Panc1 (cell line): ENCODE data around the gene HYAL3. TPM values are rescaled to one million over a fixed set of nuclear protein-coding genes. Genes with fewer than 3 reads are reported as not detected.
"Not testable (repeated sequence)": the region's sequence is repeated elsewhere in the genome, so short reads cannot be mapped to it uniquely, and the experiment has no call there.

ENCODE experiments used
- ATAC-seq: fragments of 200-7000 bp; cut with Tn5 transposase; 2 replicates; pipeline ENCODE4 v1.9.1; 2020; ENCODE audit warnings: mild to moderate bottlenecking, moderate library complexity
- BruUV-seq: library from RNA; stranded (reverse); fragments of 400-500 nt; replicated peaks from 2 replicates; lab custom pipeline; 2021; lab: Mats Ljungman, UMichigan
- CTCF ChIA-PET: fragments of 300-600 bp; sonication (Branson Sonifier 250); formaldehyde crosslinking; loops from one replicate; lab custom pipeline; 2022; ENCODE audit warnings: antibody characterized with exemption; lab: Charles Lee
- POLR2A ChIA-PET: fragments of 300-600 bp; sonication (Branson Sonifier 250); formaldehyde crosslinking; loops from one replicate; lab custom pipeline; 2022; ENCODE audit warnings: antibody characterized with exemption; lab: Charles Lee
- DNase-seq: peaks from one replicate; pipeline ENCODE4 v3.0.0-alpha.2; 2010; ENCODE audit warnings: low read depth, low spot score
- H3K27ac ChIP-seq: 2 replicates; pipeline ENCODE4 v1.5.1; 2011; ENCODE audit warnings: mild to moderate bottlenecking, low read length, inconsistent platforms
- H3K27me3 ChIP-seq: fragments of 200-500 bp; sonication (Bioruptor generic); 2 replicates; pipeline ENCODE4 v1.6.0; 2014; ENCODE audit warnings: low read length, inconsistent platforms; ENCODE audit not compliant: control insufficient read depth, insufficient read depth
- H3K36me3 ChIP-seq: fragments of 200-500 bp; sonication (Bioruptor generic); 2 replicates; pipeline ENCODE4 v1.5.1; 2014; ENCODE audit warnings: inconsistent platforms, mild to moderate bottlenecking, low read length, moderate library complexity; ENCODE audit not compliant: control insufficient read depth, insufficient read depth
- H3K4me1 ChIP-seq: 2 replicates; pipeline ENCODE4 v1.5.1; 2011; ENCODE audit warnings: inconsistent platforms, mild to moderate bottlenecking, low read length, moderate library complexity; ENCODE audit not compliant: control insufficient read depth, insufficient read depth
- H3K4me3 ChIP-seq, 2 experiments: 2 replicates each; pipeline ENCODE4 v1.5.1; 2011 to 2012; ENCODE audit warnings: low read depth in 2 of 2, low read length in 2 of 2, mild to moderate bottlenecking in 2 of 2, inconsistent platforms in 1 of 2, moderate library complexity in 1 of 2
- H3K9me3 ChIP-seq: fragments of 200-500 bp; sonication (Bioruptor generic); 2 replicates; pipeline ENCODE4 v1.5.1; 2014; ENCODE audit warnings: low read depth, mild to moderate bottlenecking, inconsistent platforms, low read length, moderate library complexity; ENCODE audit not compliant: control insufficient read depth, insufficient read depth
- CTCF ChIP-seq: fragments of 450-650 bp; IDR thresholded peaks from 2 replicates; pipeline ENCODE4 v1.5.1; 2017; ENCODE audit warnings: mild to moderate bottlenecking
- POLR2AphosphoS5 ChIP-seq: IDR thresholded peaks from 2 replicates; pipeline ENCODE4 v1.6.1; 2012; ENCODE audit warnings: mild to moderate bottlenecking, low read depth, low read length, moderate library complexity
- REST ChIP-seq, 2 experiments: IDR thresholded peaks; 2 replicates each; pipeline ENCODE4 v1.6.1; 2011 to 2012; ENCODE audit warnings: low read depth in 2 of 2, control low read depth in 1 of 2, low read length in 1 of 2, mild to moderate bottlenecking in 1 of 2, moderate library complexity in 1 of 2; ENCODE audit not compliant: insufficient read depth in 1 of 2
- SIN3A ChIP-seq: IDR thresholded peaks from 2 replicates; pipeline ENCODE4 v1.6.1; 2012; ENCODE audit warnings: low read depth, mild to moderate bottlenecking, low read length, moderate library complexity, borderline replicate concordance; ENCODE audit not compliant: insufficient read depth
- TCF7L2 ChIP-seq: IDR thresholded peaks from 2 replicates; pipeline ENCODE4 v1.6.1; 2011; ENCODE audit warnings: mild to moderate bottlenecking, low read depth, low read length, inconsistent platforms
- in situ Hi-C: cut with HindIII; loops from 2 replicates; pipeline ENCODE4 v1.10.0; 2016; ENCODE audit warnings: low sequenced_read_pairs, low pct_unique_long_range_greater_than_20kb
- intact Hi-C: fragments of 100-400 bp; cut with micrococcal nuclease; formaldehyde crosslinking; loops from one replicate; pipeline ENCODE4 v1.10.0; 2022; ENCODE audit not compliant: unreplicated experiment
- total RNA-seq: library from RNA; stranded (reverse); gene quantifications from one replicate; pipeline ENCODE4 v1.2.1, GENCODE V29; 2021; ENCODE audit not compliant: unreplicated experiment

The HYAL3 gene
- total RNA-seq, 1 experiment from 2014 or later = 3.9 TPM

- no peaks in the 10 kb centered on the region for H3K36me3 ChIP-seq
- CTCF ChIA-PET = no interaction called here
- H3K27ac ChIP-seq = no peak overlapping the region
- no TSS peak for BruUV-seq
- POLR2A ChIA-PET = interaction anchor here (0.5 kb wide), 1 partner anchor 65 kb away, joined by 5 read pairs; no protein-coding TSS in a partner anchor
- in situ Hi-C loops = no loop called here
- TF ChIP-seq CTCF = no peak
- no peak for TF ChIP-seq SIN3A
- TF ChIP-seq TCF7L2 = no peak
- no peak for TF ChIP-seq POLR2AphosphoS5
- TF ChIP-seq REST (IDR thresholded peaks at IDR 0.05; ENCODE audit: insufficient read depth in 1 of 2, low read depth in 2 of 2, low read length in 1 of 2) = no peak
- intact Hi-C loops = loop anchor here (10.0 kb wide), 1 partner anchor 69 kb away; the partner anchor contains the start of gene GNAT1
- ATAC-seq (no peak), DNase-seq (no peak)
- no peaks in the 10 kb centered on the region for H3K27me3 ChIP-seq
- H3K4me3 ChIP-seq = no peak overlapping the region
- peaks cover 9% of the 10 kb centered on the region for H3K4me1 ChIP-seq
- no peaks in the 10 kb centered on the region for H3K9me3 ChIP-seq
Observed at GRCh38 chr3:50263478-50264382, 35.5 kb downstream of the HYAL3 start.

GRCh38 chr3:50262778-50263177 is 36.4 kb downstream of the HYAL3 start:
- H3K36me3 ChIP-seq = no peaks in the 10 kb centered on the region
- H3K4me3 ChIP-seq = no peak overlapping the region
- ChIA-PET CTCF (no interaction called here), POLR2A (no interaction called here)
- ATAC-seq = no peak
- no peak overlapping the region for H3K27ac ChIP-seq
- no peaks in the 10 kb centered on the region for H3K9me3 ChIP-seq
- intact Hi-C loops = loop anchor here (10.0 kb wide), 1 partner anchor 68 kb away; the partner anchor contains the start of gene GNAT1
- H3K4me1 ChIP-seq = peaks cover 9% of the 10 kb centered on the region
- in situ Hi-C loops = no loop called here
- BruUV-seq = no TSS peak
- H3K27me3 ChIP-seq = no peaks in the 10 kb centered on the region
- TF ChIP-seq CTCF (no peak), POLR2AphosphoS5 (no peak), TCF7L2 (no peak), SIN3A (no peak), REST (IDR thresholded peaks at IDR 0.05; ENCODE audit: insufficient read depth in 1 of 2, low read depth in 2 of 2, low read length in 1 of 2) (no peak)
- DNase-seq = no peak

- H3K36me3 ChIP-seq, H3K9me3 ChIP-seq, CTCF ChIA-PET, H3K4me3 ChIP-seq, in situ Hi-C loops, BruUV-seq, H3K4me1 ChIP-seq, DNase-seq, H3K27me3 ChIP-seq, POLR2A ChIA-PET, H3K27ac ChIP-seq, ATAC-seq: not testable (repeated sequence)
- intact Hi-C loops = loop anchor here (10.0 kb wide), 1 partner anchor 67 kb away; the partner anchor contains the start of gene GNAT1
Observed at GRCh38 chr3:50262200-50262599, 37.0 kb downstream of the HYAL3 start.
